GM18517 (cell line): Measurements from ENCODE around the gene CD5L.

Experiments
- ATAC-seq: cut with Tn5 transposase; IDR thresholded peaks from one replicate; pipeline ENCODE4 v1.9.1; 2021; ENCODE audit warnings: mild to moderate bottlenecking, moderate library complexity; ENCODE audit not compliant: unreplicated experiment

The CD5L gene

DNA sequence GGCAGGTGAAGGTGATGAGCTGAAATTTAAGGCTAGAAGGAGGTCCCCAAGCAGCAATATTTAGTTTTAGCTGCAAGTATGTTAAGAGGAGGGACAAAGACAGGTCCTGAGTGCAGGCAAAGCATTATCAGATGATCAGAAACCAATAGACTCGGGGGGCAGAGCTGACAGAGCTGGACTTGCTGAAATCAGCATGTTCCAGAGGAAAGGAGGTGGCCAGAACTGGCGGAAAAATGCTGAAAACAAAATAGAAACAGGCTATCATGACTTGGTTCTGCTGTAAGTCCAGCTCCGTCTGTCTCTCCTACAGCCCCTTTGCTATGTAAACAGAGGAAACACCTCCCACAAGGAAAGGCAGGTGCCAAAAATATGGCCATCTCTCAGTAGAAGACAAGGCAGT, at the start of gene CD5L:
Gene CD5L (minus strand): TSS at position 101 of the 400 bp plus-strand sequence. CDS start 107 bp downstream, outside the sequence.
- ATAC-seq, result no peak

DNA sequence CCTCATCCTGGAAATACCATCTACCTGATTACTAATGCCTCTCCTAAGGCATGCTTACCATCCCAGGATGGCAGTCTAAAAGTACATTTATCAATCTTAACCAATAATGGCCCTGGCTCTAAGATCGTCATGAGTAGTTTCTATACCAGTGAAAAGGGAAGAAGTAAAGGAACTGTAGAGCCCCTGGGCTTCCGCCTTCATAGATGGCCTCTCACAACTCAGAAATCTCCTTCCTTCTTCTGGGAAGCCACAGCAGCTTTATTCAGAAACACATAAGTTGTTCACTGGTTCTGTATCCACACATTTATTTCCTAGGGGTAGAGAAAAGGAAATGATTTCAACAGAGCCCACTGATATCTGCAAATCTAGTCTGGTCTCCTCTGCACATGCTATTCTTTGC, 41.0 kb upstream of the CD5L start:
- ATAC-seq, result no peak

DNA sequence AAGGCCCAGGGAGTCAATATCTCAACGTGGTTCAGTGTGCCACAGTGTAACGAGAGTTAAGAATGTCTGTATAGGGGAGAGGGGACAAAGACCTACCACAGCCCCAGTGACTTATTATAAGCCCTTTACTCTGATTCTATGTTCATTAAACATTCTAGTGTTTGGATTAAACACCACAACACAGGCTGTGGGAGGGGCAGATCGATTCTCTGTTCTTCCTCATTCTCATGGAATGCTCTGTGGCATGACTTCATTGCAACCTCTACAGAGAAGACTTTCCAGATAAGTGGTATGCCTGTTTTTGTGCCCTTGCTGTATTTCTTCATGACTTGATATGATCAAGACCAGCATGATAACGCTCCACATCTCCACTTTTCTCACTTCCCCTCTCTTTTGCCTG, 39.0 kb upstream of the CD5L start:
- no peak for ATAC-seq

DNA sequence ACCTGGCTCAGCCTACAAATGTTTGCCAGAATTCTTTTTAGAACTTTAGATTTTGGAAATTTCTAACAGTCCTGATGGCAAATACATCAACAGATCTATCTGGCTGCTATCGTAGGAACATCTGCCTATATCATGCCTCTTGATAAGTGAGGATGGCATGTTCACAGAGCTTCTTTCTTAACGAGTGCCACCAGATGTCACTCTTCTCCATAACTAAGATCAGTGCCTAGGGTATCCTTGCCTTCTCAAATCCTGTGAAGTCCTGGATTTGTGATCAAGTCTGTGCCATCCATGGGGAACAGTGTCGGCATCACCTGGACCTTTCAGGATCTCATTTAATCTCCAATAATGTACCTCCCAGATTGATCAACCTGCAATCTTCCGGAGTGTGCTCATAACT, 36.5 kb upstream of the CD5L start:
- ATAC-seq, result no peak

DNA sequence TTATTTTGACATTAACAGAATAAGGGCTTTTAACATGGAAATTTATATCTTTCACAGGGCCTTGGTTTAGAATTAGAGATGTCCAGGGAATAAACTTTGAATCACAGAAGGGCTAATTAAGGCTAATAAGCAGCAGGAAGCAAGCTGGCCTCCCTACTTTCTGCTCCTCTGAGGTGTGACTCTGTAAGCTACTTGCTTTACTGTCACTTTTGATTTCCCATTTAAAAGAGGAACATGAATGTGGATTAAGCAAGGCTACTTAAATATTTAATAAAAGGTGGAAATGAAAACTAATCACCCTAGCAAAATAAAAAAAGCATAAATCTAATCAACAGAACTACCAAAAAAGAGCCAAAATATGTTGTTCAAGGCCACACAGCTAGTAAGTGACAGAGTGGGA, 28.9 kb upstream of the CD5L start:
- no peak for ATAC-seq

DNA sequence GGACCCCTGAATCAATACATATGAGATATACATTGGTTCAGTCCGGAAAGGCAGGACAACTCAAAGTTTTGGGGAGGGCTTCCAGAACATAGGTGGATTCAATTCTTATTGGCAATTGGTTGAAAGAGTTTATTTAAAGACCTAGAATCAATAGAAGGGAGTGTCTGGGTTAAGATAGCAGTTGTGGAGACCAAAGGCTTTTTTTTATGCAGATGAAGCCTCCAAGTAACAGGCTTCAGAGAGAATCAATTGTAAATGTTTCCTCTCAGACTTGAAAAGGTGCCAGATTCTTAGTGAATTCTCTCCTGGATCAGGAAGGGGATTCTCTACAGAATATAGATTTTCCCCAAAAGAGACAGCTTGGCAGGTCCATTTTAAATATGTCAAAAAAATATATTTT, 27.0 kb upstream of the CD5L start:
- no peak for ATAC-seq

DNA sequence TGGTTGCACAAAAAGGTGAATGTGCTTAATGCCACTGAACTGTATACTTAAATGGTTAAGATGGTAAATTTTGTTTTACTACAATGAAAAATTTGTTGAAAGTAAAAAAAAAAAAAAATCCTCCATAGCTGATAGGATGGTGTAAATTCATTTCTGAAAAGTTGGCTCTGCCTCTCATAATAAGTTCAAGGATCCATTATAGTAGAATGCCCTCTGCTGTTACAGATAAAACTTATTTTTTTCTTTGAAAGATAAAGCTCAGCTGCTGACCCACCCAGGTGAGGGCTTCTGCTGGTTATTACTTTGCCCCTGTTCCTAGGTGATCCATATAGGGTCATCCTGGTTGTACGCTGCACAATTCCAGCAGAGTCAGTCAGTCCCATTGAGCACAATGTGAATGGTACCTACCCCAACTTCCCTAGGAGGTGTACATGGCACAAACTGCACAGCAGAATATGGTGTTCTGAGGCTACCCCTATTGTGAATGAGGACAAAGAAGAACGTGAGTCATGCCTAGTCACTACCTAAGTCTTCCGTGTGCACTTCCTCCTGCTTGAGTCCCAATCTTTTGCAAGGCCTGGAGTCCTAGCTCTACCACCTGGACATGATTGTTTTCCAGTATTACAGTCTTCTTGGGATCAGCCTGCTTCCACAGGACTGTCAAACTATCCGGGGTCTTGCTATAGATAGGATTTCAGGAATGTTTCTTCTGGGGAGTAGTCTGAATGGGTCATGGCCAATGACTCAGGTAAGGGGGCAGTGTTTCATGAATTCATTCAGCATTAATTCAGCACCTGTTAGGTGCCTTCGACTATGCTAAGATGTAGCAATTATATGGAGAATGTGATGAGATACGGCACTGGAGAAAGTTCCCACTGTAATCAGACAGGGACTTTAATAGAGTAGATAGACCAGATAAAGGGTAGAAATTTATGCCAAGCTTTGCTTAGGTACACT, 20.8 kb upstream of the CD5L start:
- ATAC-seq, result no peak

DNA sequence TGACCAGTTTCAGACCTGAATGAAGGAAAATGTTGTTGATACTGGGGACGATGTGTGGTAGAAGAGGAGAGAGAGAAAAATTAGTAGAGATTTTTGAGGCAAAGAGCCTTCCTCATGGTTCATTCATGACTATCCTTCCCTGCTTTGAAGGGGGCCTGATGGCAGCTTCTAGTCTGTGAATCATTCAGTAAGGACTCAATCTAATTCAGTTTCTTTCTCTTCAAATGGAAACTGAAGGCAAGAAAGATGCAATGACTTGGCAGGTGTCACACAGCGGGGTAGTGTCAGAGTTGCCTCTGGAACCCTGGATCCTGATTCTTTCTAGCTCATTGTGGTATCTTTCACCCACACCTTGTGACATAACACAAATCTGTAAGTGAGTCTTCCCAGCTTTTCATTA, 14.9 kb upstream of the CD5L start:
- ATAC-seq, result peak; percentile 81

DNA sequence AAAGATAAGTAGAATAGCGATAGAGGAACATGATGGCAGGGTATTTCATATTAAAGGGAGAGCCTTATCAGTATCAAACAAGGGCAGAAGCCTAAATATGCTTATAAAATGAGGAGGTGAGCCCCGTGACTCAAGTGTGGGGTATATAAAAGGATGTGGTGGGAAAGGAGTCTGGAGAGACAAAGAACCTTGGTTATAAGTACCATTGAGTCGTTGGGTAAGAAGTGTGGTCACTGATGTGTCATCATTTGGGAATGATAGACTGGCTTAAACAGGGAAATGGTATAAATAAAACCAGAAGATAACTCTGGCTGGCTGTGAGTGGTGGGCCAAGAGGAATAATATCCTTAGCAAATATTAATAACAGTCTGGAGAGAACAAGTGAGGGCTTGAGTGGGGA, 10.9 kb upstream of the CD5L start:
- ATAC-seq, result no peak

DNA sequence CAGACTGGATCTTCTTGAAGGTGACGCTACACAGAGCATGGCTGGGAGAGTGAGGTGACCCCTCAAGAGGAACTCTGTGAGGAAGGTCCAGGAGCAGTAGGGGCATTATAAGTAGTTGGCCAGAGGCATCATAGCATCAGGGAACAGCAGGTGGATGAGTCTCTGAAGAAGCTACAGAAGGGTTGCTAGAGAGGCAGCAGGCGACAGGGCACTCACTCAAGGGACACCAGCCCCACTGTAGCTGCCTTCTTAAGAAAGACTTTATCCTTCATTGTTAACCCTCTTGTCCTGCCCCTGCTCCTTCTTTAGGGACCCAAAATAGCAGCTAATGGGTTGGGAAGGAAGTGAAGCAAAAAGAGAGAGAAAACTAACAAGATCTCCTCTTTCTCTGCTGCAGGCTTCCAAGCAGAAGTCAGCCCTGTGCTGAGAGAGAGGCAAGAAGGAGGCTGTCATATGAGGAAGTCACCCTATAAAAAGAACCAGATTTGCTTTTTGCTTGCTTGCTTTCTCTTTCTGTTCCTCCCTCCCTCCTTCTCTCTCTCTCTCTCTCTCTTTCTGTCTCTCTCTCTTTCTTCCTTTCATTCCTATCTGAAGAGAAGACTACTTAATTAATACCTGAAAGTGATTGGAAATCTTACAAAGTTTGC, 7.7 kb upstream of the CD5L start:
- ATAC-seq, result peak; percentile 81

DNA sequence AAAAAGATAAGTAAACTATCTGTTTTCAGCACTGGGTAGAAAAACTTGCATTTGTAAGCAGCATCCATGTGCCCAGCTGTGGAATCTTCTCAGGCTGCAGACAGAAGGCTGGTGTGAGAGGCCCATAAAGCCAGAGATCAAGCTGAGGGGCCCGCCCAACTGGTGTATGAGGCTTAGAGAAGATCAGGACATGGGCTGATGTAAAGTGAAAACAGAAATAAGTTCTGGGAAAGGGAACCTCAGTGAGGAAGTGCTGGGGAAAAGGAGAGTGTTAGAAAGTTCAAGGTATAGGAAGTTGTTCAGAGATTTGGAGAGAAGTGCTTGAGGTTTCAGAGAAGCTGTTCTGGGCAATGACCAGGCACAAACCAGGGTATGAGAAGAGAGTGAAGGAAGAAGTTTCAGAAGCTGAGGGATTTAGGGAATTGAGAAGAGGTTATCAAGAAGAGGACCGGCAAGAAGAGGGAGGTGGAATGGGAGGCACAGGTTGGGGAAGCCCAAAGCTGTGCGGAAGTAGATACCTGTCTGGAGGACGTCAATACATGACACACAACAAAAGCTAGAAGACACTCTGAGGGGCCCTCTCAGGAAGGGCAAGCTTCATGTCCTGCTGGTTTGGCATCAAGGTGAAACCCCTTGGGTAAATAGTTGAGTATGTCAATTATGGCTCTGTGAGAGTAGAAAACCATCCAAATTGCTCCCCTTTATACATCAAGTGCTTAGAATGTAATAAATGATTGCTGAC, 2.7 kb upstream of the CD5L start:
- no peak for ATAC-seq

DNA sequence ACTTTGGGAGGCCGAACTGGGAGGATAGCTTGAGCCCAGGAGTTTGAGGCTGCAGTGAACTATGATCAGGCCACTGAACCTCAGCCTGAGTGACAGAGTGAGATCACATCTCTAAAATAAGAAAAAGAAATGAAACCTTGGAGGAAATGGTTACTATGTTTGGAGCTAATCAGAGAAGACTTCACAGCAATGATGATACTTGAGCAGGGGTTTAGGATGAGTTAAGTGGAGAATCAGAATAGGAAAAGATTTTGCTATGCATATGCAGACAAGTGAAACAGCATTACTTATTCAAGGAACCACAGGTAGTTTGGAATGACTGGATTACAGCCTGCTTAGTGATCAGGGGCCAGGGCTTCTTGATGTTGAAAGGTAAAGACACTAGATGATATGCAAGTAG, 1.3 kb upstream of the CD5L start:
- ATAC-seq, result no peak

DNA sequence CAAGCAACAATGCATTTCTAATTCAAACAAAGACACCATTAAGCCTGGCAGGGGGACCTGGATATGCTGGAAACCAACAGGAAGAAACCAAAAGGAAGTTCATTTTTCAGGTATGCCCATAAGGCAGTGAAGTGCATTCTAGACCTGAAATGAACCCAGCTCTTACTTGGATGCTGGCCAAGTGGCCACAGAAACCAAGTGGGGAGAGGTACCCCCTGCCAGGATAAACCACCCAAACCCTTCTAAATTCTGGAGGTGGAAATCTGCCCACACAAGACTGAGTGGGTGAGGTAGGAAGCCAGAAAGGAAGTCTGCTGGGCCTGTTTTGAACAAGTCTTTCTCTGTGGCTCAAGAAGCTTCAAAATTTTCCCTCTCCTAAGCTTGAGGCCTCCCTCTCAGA, 2.6 kb downstream of the CD5L start:
- no peak for ATAC-seq

DNA sequence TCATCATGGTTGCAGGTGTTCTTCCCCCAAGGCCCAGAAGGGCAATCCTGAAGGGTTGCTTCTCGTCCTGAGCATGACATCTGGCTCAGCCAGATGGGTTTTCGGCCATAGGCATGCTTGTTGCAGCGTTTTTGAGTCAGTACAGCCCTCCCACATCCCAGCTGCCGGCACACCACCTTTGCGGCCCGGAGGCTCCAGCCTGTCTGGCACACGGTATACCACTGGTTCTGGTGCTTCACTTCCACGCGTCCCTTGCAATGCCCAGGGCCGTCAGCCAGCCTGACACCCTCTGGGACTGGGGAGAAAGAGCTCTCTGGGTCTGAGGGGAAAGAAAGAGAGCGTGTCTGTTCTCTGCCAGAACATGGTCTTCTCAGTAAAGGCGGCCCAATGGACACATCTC, 7.2 kb downstream of the CD5L start:
- no peak for ATAC-seq

DNA sequence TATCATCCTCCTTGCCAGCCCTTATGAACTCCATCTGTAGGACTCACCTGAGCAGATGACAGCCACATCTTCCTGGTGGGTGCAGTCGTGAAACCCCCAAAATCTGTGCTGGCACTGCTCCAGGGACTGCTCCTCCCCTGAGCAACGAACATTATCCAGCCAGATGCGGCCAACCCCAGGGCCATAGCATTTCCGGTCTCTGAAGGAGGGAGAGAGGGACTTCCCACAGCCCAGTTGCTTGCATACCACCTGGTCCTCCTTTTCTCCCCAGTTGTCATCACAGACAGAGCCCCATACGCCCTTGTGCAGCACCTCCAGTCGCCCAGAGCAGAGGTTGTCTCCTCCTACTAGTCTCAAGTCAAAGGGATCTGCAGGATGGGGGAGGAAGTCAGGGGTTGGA, 8.5 kb downstream of the CD5L start:
- no peak for ATAC-seq

DNA sequence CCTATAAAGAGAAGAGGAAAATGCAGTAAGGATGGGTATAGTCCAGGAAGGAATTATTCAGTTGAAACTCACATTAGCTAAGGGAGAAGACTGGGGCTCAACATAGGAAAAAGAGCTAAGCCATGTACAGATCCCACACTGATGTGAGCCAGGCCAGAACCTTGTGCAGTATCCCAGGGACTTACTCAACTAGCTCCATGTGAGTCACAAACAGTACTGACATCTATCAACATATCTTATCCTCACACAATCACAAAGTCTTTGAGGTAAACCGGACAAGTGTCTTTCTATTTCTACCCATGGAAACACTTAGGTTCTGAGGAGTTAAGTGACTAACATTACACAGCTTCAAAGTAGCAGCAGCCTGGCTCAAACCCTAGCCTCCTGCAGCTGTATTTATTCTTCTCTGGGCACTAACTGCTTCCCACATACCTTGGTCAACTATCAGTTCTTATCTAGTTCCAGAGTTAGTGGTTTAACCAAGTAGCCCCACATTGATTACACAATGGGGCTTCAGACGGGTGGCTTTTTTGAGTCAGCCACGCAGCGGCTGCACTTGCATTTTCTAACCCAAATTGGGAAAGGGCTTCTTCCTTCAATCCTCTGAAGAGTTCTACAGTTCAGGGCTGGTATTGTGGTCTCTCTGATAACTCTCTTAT, 9.5 kb downstream of the CD5L start:
- ATAC-seq, result no peak

DNA sequence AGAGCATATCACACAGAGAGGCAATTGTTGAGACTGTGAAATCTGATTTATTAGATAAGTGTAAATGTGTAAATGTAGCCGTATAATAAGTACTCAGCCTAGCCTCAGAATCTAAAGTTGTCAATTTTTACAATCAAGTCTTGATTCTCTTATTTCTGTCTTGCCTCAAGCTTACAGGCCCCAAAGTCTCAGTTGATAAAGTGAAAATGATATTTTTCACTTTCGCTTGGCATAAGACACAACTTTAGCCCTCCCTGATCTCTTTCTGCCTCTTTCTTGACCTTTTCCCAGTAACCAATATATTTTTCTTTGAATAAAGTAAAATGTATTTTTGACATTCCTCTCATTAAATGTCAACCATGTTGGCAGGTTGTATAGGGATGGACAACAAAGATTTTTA, 10.7 kb downstream of the CD5L start:
- ATAC-seq, result no peak

DNA sequence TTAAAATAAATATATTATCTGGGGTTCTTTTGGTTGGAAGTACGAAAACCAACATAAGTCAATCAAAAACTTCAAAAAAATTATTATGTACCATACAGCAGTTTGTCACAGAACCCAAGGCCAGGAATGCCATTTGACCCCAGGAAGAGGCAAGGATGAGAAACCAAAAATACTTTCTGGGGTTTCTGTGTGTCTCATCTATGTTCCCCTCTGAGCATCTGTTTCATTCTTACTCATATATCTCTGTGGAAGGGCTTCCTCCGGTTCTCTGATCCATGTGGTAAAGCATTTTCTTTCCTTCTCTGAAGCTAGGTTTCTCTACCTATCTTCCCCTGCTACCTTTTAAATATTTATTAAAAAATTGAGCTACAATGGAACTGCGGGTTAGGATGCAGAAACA, 11.9 kb downstream of the CD5L start:
- no peak for ATAC-seq

DNA sequence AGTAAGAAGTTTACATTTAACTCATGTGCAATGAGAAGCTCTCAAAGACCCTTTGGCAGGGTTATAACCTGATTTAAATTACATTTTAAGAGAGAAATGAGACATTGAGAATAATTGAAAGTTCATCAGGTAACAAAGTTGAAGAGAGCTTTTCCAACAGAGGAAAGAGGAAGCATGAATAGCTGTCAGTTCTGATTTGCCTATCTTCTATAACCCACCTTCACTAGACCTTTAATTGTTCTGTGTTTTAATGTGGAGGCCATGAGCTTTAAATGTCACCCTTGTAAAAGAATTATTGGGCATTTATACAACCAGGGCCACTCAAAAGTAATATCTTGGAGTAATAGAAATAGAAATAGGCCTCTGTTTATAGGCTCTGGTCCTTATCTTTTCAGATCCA, 12.4 kb downstream of the CD5L start:
- ATAC-seq, result no peak

DNA sequence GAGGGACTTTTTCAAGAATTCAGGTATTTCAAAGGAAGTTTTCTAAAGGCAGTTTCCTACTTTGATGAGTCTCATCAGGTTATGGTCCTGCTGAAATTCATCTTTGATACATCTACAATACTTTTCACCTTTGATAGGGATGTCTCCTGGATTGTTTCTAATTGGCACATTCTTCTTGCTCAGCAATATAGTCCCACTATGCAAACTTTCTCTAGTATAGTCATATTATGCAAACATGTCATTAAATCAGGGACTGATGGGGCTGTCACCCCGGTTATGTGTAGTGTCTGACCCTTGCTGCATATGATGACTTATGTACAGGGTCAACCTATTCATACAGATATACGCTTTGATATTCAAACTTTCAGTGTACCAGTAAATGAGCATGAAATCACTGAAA, 21.3 kb downstream of the CD5L start:
- ATAC-seq, result no peak

DNA sequence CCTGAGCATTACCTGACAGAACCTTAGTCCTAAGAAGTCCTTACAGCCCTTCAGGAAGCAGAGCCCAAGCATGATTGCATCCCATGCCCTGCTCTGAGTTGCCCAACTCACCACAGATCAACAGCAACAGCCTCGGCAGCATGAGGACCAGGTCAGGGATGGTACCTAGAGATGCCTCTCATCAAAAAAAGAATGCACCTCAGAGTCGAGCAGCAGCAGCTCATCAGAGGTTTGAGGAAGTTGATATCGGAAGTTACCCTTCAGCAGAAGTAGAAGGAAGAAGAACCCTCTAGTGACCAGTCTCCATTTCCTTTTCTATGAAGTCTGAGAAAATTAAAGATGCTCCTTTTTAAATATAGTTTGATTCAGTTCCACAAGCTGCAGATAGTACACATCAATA, 21.7 kb downstream of the CD5L start, which contains the start of gene FCRL1:
Gene FCRL1 (minus strand): TSS at position 225 of the 400 bp plus-strand sequence. CDS start 83 bp downstream, at position 142.
- ATAC-seq, result no peak
